Melanocyte of skin (primary cell): ENCODE data around the gene DDN. TPM values are rescaled to one million over a fixed set of nuclear protein-coding genes. Genes with fewer than 3 reads are reported as not detected.

Source experiments
- small RNA-seq, 2 donors: library from RNA; depleted of rRNA; stranded (forward); fragments of <200 nt; gene quantifications; one replicate each; pipeline ENCODE3, GENCODE V24; 2012
- total RNA-seq, 2 donors: library from RNA; depleted of rRNA; stranded (reverse); fragments of >200 nt; gene quantifications; 2 replicates each; pipeline ENCODE4 v1.2.3, GENCODE V29; 2012

DDN gene
- under 1 TPM; under 0.01 TPM for total RNA-seq

GRCh38 chr12:48999371-49000131 lies at the start of gene DDN:
Gene DDN (minus strand): TSS chr12:48999375. CDS start chr12:48999287, 88 bp downstream.

GRCh38 chr12:49018261-49019119 lies 19.3 kb upstream of the DDN start, which contains the start of gene PRKAG1:
Gene PRKAG1 (minus strand): TSS chr12:49018776. CDS start chr12:49018740, 36 bp downstream.

GRCh38 chr12:48978291-48978740 lies 20.9 kb downstream of the DDN start, which contains the start of gene WNT1:
Gene WNT1 (plus strand): TSS chr12:48978322. CDS start chr12:48978651, 329 bp downstream.

GRCh38 chr12:48957141-48958048 lies 41.8 kb downstream of the DDN start, which contains the start of gene ARF3:
Gene ARF3 (minus strand): TSS chr12:48957487. CDS start chr12:48941095, 16,392 bp downstream.

Small RNA genes within 50 kb of the gene (small RNA-seq; reads per million reads assigned to genes)
- gene RNU6-940P, result 0 reads per million in 2 donors

Other genes starting within 250 kb of the DDN start
- gene ADCY6, start 210.3 kb downstream of the DDN start, total RNA-seq, result 10 to 100 TPM; 24.6 to 28.2 TPM
- 10 to 100 TPM in 1 of 2 donors, 1 to 10 TPM in 1; 5.5 to 11.0 TPM for gene CACNB3, start 180.9 kb downstream of the DDN start, total RNA-seq
- gene DDX23, start 147.2 kb downstream of the DDN start, total RNA-seq, result 10 to 100 TPM; 57.5 to 85.6 TPM
- gene RND1, start 133.5 kb downstream of the DDN start, total RNA-seq, result under 1 TPM in 1 of 2 donors, not detected in 1; 0.33 TPM
- 10 to 100 TPM in 1 of 2 donors, 1 to 10 TPM in 1; 5.5 to 16.3 TPM for gene FKBP11, start 73.9 kb downstream of the DDN start, total RNA-seq
- 10 to 100 TPM; 65.7 to 70.3 TPM for gene ARF3, start 41.9 kb downstream of the DDN start, total RNA-seq
- not detected for gene WNT10B, start 27.6 kb downstream of the DDN start, total RNA-seq
- gene WNT1, start 21.1 kb downstream of the DDN start, total RNA-seq, result not detected
- 10 to 100 TPM; 65.7 to 72.6 TPM for gene PRKAG1, start 19.4 kb upstream of the DDN start, total RNA-seq
- 10 to 100 TPM; 25.8 to 38.6 TPM for gene KMT2D, start 61.4 kb upstream of the DDN start, total RNA-seq
- 1 to 10 TPM; 1.4 to 6.3 TPM for gene RHEBL1, start 70.6 kb upstream of the DDN start, total RNA-seq
- gene DHH, start 95.4 kb upstream of the DDN start, total RNA-seq, result under 1 TPM; under 0.01 to 0.33 TPM
- 10 to 100 TPM; 32.3 to 42.3 TPM for gene LMBR1L, start 111.5 kb upstream of the DDN start, total RNA-seq
- gene TUBA1B, start 132.0 kb upstream of the DDN start, total RNA-seq, result 1,000 to 10,000 TPM; 1,307 to 3,075 TPM
- 100 to 1,000 TPM; 525 to 648 TPM for gene TUBA1A, start 189.7 kb upstream of the DDN start, total RNA-seq